WTC11 (cell line): ENCODE results near the gene RTL3.

Experiments used
- CBFB ChIP-seq: sonication (generic); formaldehyde crosslinking; IDR thresholded peaks from 2 replicates; pipeline ENCODE4 v1.8.1; 2022; ENCODE audit warnings: mild to moderate bottlenecking, low read depth, missing genetic modification reagents
- KAT7 ChIP-seq: sonication (generic); formaldehyde crosslinking; IDR thresholded peaks from 2 replicates; pipeline ENCODE4 v1.8.1; 2023; ENCODE audit warnings: missing genetic modification reagents, mild to moderate bottlenecking, borderline replicate concordance
- NFE2L1 ChIP-seq: sonication (generic); formaldehyde crosslinking; IDR thresholded peaks from 2 replicates; pipeline ENCODE4 v1.8.1; 2023; ENCODE audit warnings: missing genetic modification reagents
- PREB ChIP-seq: sonication (generic); formaldehyde crosslinking; IDR thresholded peaks from 2 replicates; pipeline ENCODE4 v1.8.1; 2022; ENCODE audit warnings: mild to moderate bottlenecking, missing genetic modification reagents, moderate library complexity, borderline replicate concordance
- STAT6 ChIP-seq: sonication (generic); formaldehyde crosslinking; conservative IDR thresholded peaks from 2 replicates; pipeline ENCODE4 v1.8.1; 2023; ENCODE audit warnings: mild to moderate bottlenecking, low read depth, missing genetic modification reagents, moderate library complexity
- TF ChIP-seq, protein P1 (sequence below): sonication (generic); formaldehyde crosslinking; IDR thresholded peaks from 2 replicates; pipeline ENCODE4 v1.8.1; 2023; ENCODE audit warnings: mild to moderate bottlenecking, missing genetic modification reagents, moderate library complexity
- TF ChIP-seq, protein P2 (sequence below): fragments of 200-600 bp; IDR thresholded peaks from 2 replicates; pipeline ENCODE4 v1.8.0; 2022; ENCODE audit warnings: antibody characterized with exemption
- TF ChIP-seq, protein P3 (sequence below): sonication (generic); formaldehyde crosslinking; IDR thresholded peaks from 2 replicates; pipeline ENCODE4 v1.8.0; 2022; ENCODE audit warnings: mild to moderate bottlenecking, missing genetic modification reagents

- TF ChIP-seq NFE2L1 (CRISPR knock-in tag) (no peak), PREB (CRISPR knock-in tag) (no peak), STAT6 (CRISPR knock-in tag) (no peak), KAT7 (CRISPR knock-in tag) (no peak), CBFB (no peak)
- TF ChIP-seq, protein P1, sequence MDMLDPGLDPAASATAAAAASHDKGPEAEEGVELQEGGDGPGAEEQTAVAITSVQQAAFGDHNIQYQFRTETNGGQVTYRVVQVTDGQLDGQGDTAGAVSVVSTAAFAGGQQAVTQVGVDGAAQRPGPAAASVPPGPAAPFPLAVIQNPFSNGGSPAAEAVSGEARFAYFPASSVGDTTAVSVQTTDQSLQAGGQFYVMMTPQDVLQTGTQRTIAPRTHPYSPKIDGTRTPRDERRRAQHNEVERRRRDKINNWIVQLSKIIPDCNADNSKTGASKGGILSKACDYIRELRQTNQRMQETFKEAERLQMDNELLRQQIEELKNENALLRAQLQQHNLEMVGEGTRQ (CRISPR knock-in tag): no peak
- TF ChIP-seq, protein P2, sequence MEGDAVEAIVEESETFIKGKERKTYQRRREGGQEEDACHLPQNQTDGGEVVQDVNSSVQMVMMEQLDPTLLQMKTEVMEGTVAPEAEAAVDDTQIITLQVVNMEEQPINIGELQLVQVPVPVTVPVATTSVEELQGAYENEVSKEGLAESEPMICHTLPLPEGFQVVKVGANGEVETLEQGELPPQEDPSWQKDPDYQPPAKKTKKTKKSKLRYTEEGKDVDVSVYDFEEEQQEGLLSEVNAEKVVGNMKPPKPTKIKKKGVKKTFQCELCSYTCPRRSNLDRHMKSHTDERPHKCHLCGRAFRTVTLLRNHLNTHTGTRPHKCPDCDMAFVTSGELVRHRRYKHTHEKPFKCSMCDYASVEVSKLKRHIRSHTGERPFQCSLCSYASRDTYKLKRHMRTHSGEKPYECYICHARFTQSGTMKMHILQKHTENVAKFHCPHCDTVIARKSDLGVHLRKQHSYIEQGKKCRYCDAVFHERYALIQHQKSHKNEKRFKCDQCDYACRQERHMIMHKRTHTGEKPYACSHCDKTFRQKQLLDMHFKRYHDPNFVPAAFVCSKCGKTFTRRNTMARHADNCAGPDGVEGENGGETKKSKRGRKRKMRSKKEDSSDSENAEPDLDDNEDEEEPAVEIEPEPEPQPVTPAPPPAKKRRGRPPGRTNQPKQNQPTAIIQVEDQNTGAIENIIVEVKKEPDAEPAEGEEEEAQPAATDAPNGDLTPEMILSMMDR: no peak
- TF ChIP-seq, protein P3, sequence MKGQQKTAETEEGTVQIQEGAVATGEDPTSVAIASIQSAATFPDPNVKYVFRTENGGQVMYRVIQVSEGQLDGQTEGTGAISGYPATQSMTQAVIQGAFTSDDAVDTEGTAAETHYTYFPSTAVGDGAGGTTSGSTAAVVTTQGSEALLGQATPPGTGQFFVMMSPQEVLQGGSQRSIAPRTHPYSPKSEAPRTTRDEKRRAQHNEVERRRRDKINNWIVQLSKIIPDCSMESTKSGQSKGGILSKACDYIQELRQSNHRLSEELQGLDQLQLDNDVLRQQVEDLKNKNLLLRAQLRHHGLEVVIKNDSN (CRISPR knock-in tag): no peak
Observed at GRCh38 chrX:78658414-78658813, 714 bp downstream of the RTL3 start.
